Activated naive CD8-positive, alpha-beta T cell treated with anti-CD3 and anti-CD28 coated beads, Interleukin-2, amount 50 U/mL, for 24 hours (primary cell): ENCODE results near the gene TEDC2.

ENCODE experiments used
- ATAC-seq: fragments of 150-1000 bp; cut with Tn5 transposase; one replicate; pipeline ENCODE4 v1.10.0; 2021
- DNase-seq: peaks from one replicate; pipeline ENCODE4 v3.0.0; 2021
- H3K27ac Mint-ChIP-seq: one replicate; pipeline ENCODE4 v1.8.0; 2021; ENCODE audit warnings: mild to moderate bottlenecking, mixed read lengths
- H3K27me3 Mint-ChIP-seq: one replicate; pipeline ENCODE4 v1.8.0; 2021; ENCODE audit warnings: mixed read lengths
- H3K36me3 Mint-ChIP-seq: one replicate; pipeline ENCODE4 v1.8.0; 2021; ENCODE audit warnings: low read depth, mixed read lengths
- H3K4me1 Mint-ChIP-seq: one replicate; pipeline ENCODE4 v1.8.0; 2021; ENCODE audit warnings: mixed read lengths
- H3K4me3 Mint-ChIP-seq: one replicate; pipeline ENCODE4 v1.8.0; 2021; ENCODE audit warnings: mild to moderate bottlenecking, moderate library complexity, mixed read lengths
- H3K9me3 Mint-ChIP-seq: one replicate; pipeline ENCODE4 v1.8.0; 2021; ENCODE audit warnings: mixed read lengths

TEDC2 gene

GRCh38 chr16:2467528-2468232 is 7.8 kb downstream of the TEDC2 start:
- ATAC-seq, result peak; percentile 13
- peaks cover 1% of the 10 kb centered on the region for H3K36me3 Mint-ChIP-seq
- H3K9me3 Mint-ChIP-seq, result no peaks in the 10 kb centered on the region
- peak; percentile 46 for DNase-seq
- H3K4me3 Mint-ChIP-seq, result peak overlapping the region; percentile 17
- peaks cover 19% of the 10 kb centered on the region for H3K4me1 Mint-ChIP-seq
- H3K27me3 Mint-ChIP-seq, result peaks cover 20% of the 10 kb centered on the region
- H3K27ac Mint-ChIP-seq, result no peak overlapping the region

GRCh38 chr16:2468233-2468724 is 8.4 kb downstream of the TEDC2 start:
- H3K4me3 Mint-ChIP-seq, result peak overlapping the region; percentile 17
- peak; percentile 22 for ATAC-seq
- H3K27ac Mint-ChIP-seq, result no peak overlapping the region
- peaks cover 25% of the 10 kb centered on the region for H3K27me3 Mint-ChIP-seq
- no peaks in the 10 kb centered on the region for H3K9me3 Mint-ChIP-seq
- peaks cover 24% of the 10 kb centered on the region for H3K4me1 Mint-ChIP-seq
- peaks cover 1% of the 10 kb centered on the region for H3K36me3 Mint-ChIP-seq
- DNase-seq, result peak; percentile 34

GRCh38 chr16:2468725-2469398 is 9.0 kb downstream of the TEDC2 start:
- DNase-seq (peak; percentile 25), ATAC-seq (no peak)
- H3K4me1 Mint-ChIP-seq, result peaks cover 26% of the 10 kb centered on the region
- no peak overlapping the region for H3K27ac Mint-ChIP-seq
- H3K27me3 Mint-ChIP-seq, result peaks cover 27% of the 10 kb centered on the region
- no peak overlapping the region for H3K4me3 Mint-ChIP-seq
- no peaks in the 10 kb centered on the region for H3K9me3 Mint-ChIP-seq
- H3K36me3 Mint-ChIP-seq, result no peaks in the 10 kb centered on the region

GRCh38 chr16:2469399-2470233 is 9.7 kb downstream of the TEDC2 start:
- no peak for ATAC-seq
- H3K9me3 Mint-ChIP-seq, result no peaks in the 10 kb centered on the region
- peaks cover 26% of the 10 kb centered on the region for H3K4me1 Mint-ChIP-seq
- peaks cover 27% of the 10 kb centered on the region for H3K27me3 Mint-ChIP-seq
- no peak overlapping the region for H3K27ac Mint-ChIP-seq
- H3K36me3 Mint-ChIP-seq, result no peaks in the 10 kb centered on the region
- H3K4me3 Mint-ChIP-seq, result no peak overlapping the region
- no peak for DNase-seq

GRCh38 chr16:2470234-2470601 is 10.3 kb downstream of the TEDC2 start:
- Mint-ChIP-seq H3K27ac (no peak overlapping the region), H3K9me3 (no peaks in the 10 kb centered on the region), H3K4me3 (no peak overlapping the region), H3K36me3 (no peaks in the 10 kb centered on the region), H3K27me3 (peaks cover 27% of the 10 kb centered on the region), H3K4me1 (peaks cover 26% of the 10 kb centered on the region)
- ATAC-seq (no peak), DNase-seq (no peak)

GRCh38 chr16:2470603-2471015 is 10.7 kb downstream of the TEDC2 start:
- Mint-ChIP-seq H3K4me1 (peaks cover 26% of the 10 kb centered on the region), H3K36me3 (no peaks in the 10 kb centered on the region), H3K27me3 (peaks cover 27% of the 10 kb centered on the region), H3K27ac (no peak overlapping the region), H3K4me3 (no peak overlapping the region), H3K9me3 (no peaks in the 10 kb centered on the region)
- no peak for ATAC-seq
- no peak for DNase-seq

GRCh38 chr16:2471016-2471652 is 11.2 kb downstream of the TEDC2 start, which contains the start of gene NTN3:
Gene NTN3, plus strand, starts transcription at chr16:2471297. Its CDS starts 405 bp downstream, at chr16:2471702.
- Mint-ChIP-seq H3K9me3 (no peaks in the 10 kb centered on the region), H3K27ac (no peak within 1 kb of the TSS), H3K27me3 (peaks cover 27% of the 10 kb centered on the region), H3K4me3 (no peak within 1 kb of the TSS), H3K36me3 (no peaks in the 10 kb centered on the region), H3K4me1 (peaks cover 30% of the 10 kb centered on the region)
- no peak for ATAC-seq
- peak; percentile 27 for DNase-seq

GRCh38 chr16:2471653-2472487 is 12.0 kb downstream of the TEDC2 start:
- ATAC-seq (no peak), DNase-seq (no peak)
- peaks cover 27% of the 10 kb centered on the region for H3K27me3 Mint-ChIP-seq
- H3K36me3 Mint-ChIP-seq, result no peaks in the 10 kb centered on the region
- no peak overlapping the region for H3K27ac Mint-ChIP-seq
- peaks cover 32% of the 10 kb centered on the region for H3K4me1 Mint-ChIP-seq
- no peak overlapping the region for H3K4me3 Mint-ChIP-seq
- no peaks in the 10 kb centered on the region for H3K9me3 Mint-ChIP-seq

- Mint-ChIP-seq H3K4me3 (no peak overlapping the region), H3K27ac (no peak overlapping the region), H3K27me3 (peaks cover 24% of the 10 kb centered on the region), H3K4me1 (peaks cover 27% of the 10 kb centered on the region), H3K9me3 (no peaks in the 10 kb centered on the region), H3K36me3 (no peaks in the 10 kb centered on the region)
- DNase-seq (no peak), ATAC-seq (no peak)
Observed at GRCh38 chr16:2472488-2472864, 12.6 kb downstream of the TEDC2 start.

GRCh38 chr16:2472885-2473445 is 13.1 kb downstream of the TEDC2 start:
- DNase-seq (no peak), ATAC-seq (no peak)
- H3K4me1 Mint-ChIP-seq, result peaks cover 27% of the 10 kb centered on the region
- no peaks in the 10 kb centered on the region for H3K36me3 Mint-ChIP-seq
- H3K27ac Mint-ChIP-seq, result no peak overlapping the region
- peaks cover 24% of the 10 kb centered on the region for H3K27me3 Mint-ChIP-seq
- no peaks in the 10 kb centered on the region for H3K9me3 Mint-ChIP-seq
- peak overlapping the region; percentile 69 for H3K4me3 Mint-ChIP-seq

GRCh38 chr16:2473446-2473926 is 13.6 kb downstream of the TEDC2 start:
- no peaks in the 10 kb centered on the region for H3K36me3 Mint-ChIP-seq
- no peak for ATAC-seq
- H3K4me3 Mint-ChIP-seq, result peak overlapping the region; percentile 69
- peaks cover 23% of the 10 kb centered on the region for H3K27me3 Mint-ChIP-seq
- peak; percentile 41 for DNase-seq
- H3K27ac Mint-ChIP-seq, result no peak overlapping the region
- no peaks in the 10 kb centered on the region for H3K9me3 Mint-ChIP-seq
- peaks cover 23% of the 10 kb centered on the region for H3K4me1 Mint-ChIP-seq

GRCh38 chr16:2473999-2474876 is 14.3 kb downstream of the TEDC2 start:
- peak; percentile 47 for ATAC-seq
- H3K4me3 Mint-ChIP-seq, result peak overlapping the region; percentile 76
- peaks cover 22% of the 10 kb centered on the region for H3K27me3 Mint-ChIP-seq

More at GRCh38 chr16:2473999-2474876, 14.3 kb downstream of the TEDC2 start:
- Mint-ChIP-seq H3K36me3 (no peaks in the 10 kb centered on the region), H3K4me1 (peaks cover 22% of the 10 kb centered on the region), H3K9me3 (no peaks in the 10 kb centered on the region), H3K27ac (peak overlapping the region; percentile 62)
- peak; percentile 65 for DNase-seq
